Dedifferentiated amniotic fluid mesenchymal stem cell (primary cell): Measurements from ENCODE around the gene LBR.
"Not testable (repeated sequence)": the region's sequence is repeated elsewhere in the genome, so short reads cannot be mapped to it uniquely, and the experiment has no call there.

Experiments used
- DNase-seq: peaks from one replicate; pipeline ENCODE4 v3.0.0-alpha.2; 2016; ENCODE audit errors: extremely low spot score

LBR gene

DNA sequence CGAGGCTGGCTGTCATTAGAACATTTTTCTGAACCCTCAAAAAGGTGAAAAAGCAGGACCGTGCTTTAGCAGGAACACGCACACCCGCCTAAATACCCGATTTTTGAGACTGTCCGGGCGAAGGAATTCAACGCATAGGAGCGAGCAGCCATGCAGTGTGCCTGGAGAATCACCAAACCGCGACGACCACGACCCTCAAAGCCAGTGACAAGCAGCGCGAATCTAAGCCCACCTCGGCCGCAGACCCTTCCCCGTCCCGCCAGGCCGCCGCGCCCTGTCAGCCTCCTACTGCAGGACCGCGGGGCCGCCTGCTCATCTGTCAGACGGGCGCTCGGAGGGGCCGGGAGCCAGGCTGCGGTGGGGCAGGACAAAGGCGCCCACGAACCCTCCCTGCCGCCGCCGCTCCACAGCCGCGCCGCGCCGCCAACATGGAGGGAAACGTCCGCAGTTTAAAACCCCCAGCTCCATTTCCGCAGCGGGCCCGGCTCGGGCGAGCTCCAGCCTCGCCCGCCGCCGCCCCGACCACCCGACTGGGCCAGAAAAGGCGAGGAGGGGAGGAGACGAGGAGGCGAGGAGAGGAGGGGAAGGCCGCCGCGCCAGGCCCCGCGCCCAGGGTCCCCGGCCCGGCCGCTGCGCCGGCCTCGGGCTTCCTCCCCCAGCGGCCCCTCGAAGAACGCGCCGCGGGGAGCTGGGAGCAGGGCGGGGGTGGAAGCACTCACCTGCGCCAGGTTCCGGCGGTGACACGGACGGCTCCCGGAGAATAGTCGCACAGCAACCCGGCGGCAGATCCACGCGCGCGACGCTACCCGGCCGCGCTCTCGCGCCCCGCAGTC, at the start of gene LBR:
TSS of gene LBR (minus strand) at position 804 of the 833 bp plus-strand sequence. CDS start 3,963 bp downstream, outside the sequence.
- peak; percentile 20 for DNase-seq

DNA sequence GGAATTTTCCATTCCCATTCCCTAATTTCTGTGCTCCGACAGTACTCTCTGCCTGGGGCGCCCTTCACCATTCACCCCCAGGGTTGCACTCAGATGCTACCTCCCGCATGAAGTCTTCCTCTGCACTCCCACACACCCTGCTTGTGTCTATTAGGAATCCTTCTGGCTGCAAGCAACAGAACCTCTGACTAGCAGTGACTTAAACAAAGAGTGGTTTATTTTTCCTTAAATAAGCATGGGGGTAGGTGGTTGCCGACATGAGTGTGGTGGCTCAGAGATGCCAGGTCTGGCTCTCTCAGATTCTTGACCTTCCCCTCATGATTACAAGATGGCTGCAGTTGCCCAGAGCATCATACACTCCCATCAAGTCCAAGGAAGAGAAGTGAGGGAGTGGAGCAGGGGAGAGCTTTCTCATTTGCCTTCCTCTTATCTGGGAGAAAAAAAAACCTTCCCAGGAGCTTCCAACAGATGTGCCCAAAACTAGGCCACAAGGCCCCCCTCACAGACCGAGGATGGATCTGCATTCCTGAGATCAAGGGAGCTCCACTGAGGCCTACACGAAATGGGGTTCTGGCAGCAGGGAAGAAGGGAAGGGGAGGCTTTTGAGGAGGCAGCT, 49.6 kb upstream of the LBR start:
- no peak for DNase-seq

DNA sequence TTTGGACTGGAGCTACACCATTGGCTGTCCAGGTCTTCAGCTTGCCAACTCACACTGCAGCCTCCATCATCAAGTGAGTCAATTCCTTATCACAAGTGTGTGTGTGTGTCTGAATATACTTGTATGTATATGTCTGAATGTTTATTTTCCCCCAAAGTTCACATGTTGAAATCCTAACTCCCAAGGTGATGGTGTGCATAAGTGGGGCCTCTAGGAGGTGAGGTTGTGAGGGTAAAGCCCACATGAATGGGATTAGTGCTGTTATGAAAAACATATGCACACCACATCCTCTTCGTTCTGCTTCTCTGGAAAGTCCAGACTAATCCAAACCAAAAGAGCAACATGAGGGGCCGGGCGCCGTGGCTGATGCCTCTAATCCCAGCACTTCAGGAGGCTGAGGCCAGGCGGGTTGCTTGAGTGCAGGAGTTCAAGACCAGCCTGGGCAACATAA, 48.7 kb upstream of the LBR start:
- no peak for DNase-seq

DNA sequence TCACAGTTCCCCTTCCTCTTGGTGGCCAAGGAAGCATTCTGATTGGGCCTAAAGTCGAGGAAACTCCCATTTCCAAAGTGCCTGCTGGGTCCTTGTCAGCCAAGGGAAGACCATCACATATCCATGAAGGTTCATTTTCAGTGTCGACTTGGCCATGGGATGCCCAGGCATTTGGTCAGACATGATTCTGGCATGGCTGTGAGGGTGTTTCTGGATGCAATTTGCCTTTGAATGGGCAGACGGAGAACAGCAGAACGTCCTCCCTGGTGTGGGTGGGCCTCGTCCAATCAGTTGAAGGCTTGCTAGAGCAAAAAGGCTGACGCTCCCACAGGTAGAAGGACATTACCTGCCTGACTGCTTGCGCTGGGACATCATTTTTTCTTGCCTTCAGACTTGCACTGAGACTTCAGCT, 48.3 kb upstream of the LBR start:
- no peak for DNase-seq

DNA sequence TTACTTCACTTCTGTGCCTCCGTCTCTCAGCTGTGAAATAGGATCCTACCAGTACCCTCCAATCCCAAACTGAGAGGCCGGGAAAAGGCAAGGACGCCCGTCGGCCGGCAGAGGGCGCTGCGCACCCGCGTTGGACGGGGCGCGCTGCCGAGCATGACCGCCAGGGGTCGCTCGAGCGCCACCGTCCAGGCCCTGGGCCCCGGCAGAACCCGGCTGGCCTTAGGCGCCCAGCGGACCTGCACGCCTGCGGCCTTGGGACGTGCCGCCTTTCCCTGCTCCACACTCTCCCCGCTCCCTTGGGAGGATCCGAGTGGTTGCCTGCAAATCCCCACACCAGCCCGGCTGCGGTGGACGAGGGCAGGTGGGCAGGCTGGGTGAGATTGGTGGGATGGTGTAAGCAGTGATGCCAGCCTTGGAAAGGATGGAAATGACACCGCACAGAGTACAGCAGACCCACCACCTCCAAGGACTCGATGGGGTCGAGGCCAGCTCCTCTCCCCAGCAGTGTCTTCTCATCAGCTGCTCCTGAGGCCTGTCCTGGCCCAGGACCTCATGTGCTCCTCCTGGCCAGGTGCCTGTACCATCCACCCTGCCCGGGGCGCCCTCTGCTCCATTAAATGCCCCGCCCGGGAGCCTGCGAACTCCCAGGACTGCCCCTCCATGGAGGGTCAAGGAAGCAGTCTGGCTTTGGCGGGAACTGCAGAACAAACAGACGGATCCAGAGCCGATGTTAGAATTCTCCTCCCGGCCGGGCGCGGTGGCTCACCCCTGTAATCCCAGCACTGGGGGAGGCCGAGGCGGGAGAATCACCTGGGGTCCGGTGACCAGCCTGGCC, 47.4 kb upstream of the LBR start:
- peak; percentile 45 for DNase-seq

DNA sequence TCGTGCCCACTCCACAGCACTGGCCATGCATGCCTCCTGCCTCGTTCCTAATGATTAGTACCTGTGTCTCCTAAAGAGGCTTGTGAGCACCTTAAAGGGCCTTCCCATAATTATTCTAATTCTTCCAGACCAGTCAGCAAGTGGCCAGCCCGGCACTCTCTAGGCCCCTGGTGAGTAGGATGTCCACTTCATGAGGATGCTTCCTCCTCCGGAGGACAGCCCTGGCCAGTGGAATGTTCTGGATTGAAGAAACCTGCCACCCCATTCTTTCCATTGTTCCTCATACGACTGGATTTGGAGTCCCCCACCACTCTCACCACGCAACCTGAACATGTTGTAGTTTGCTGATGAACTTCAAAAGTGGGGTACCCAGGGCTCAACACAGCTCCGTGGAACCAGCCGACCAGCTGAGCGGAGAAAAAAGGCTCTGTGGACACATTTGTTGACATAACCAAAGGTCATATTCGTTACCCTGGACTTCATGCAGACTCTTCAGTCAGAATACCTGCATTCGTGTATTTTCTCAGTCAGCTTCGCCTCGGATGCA, 46.7 kb upstream of the LBR start:
- no peak for DNase-seq

DNA sequence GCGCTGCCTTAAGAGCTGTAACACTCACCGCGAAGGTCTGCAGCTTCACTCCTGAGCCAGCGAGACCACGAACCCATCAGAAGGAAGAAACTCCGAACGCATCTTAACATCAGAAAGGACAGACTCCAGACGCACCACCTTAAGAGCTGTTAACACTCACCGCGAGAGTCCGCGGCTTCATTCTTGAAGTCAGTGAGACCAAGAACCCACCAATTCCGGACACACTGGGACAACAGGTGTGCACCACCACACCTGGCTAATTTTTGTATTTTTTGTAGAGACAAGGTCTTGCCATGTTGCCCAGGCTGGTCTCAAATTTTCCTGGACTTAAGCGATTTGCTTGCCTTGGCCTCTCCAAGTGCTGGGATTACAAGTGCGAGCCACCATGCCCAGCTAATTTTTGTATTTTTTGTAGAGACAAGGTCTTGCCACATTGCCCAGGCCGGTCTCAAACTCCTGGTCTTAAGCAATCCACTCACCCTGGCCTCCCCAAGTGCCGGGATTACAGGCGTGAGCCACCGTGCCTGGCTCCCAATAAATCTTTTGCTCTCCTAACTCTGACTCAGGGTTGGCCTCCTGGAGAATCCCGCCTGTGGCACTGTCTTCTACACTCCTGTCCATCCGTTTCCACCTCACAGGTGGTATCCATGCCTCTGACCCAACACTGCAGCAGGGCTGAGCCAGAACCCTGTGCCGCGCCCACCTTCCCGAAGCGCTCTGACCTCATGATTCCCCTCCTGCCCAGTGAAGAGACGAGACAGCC, 46.0 kb upstream of the LBR start:
- DNase-seq: not testable (repeated sequence)

DNA sequence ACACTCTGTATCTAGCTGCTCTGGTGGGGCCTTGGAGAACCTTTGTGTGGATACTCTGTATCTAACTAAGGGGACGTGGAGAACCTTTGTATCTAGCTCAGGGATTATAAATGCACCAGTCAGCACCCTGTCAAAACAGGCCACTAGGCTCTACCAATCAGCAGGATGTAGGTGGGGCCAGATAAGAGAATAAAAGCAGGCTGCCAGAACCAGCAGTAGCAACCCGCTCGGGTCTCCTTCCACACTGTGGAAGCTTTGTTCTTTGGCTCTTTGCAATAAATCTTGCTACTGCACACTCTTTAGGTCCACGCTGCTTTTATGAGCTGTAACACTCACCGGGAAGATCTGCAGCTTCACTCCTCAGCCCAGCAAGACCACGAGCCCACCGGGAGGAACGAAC, 45.4 kb upstream of the LBR start:
- DNase-seq: not testable (repeated sequence)

DNA sequence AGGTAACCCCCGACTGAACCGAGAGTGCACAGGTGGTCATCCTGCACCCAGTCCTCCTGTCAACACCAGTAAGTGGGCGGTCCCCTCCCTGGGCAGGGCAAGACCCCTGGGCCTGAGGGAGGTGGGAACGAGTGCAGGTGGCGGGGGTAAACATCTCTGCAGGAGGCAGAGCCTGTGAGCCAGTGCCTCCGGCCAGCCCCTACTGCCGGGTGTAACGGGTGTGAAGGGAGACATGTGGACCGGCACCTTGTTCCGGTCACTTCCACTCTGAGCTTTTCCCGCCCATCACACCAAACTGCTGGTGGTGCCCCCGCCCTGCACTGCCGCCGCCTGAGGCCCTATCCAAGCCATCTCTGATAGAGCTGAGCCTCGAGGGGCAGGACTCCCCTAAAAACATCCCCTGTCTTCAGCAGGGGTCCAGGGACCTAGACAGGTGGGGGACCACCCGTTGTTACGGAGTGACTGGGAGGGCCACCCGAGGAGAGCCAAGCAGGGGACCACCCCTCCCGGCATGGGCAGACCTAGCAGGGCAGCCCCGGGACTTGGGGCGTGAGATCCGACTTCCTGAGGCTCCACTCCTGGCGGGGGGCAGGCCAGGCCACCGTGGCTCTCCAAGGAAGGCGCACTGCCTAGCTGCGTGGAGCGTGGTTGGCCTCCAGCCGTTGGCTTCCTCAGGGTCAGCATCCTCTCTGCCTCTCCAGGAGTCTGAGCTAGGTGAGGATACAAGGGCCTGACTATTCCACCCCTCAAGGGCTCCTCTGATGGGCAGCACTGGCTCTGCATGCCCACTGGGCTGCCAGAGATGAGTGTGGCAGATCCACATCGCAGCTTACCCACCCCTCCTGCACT, 43.8 kb upstream of the LBR start:
- no peak for DNase-seq

DNA sequence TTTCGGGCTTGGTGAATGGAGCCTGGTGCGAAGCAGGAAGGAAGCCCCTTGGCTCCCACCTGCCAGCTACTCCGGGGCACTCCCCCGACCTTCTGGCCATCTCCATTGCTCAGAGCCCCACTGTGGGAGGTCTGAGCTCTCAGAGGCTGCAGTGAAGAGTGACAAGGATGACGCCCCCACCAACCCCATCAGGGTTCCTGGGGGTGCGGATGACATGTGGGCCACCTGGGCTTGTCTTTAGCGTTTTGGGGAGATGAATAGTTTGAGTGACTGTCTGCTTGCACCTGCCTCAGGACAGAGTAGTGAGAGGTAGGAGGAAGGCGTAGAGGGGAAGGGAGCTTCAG, 43.2 kb upstream of the LBR start:
- no peak for DNase-seq

DNA sequence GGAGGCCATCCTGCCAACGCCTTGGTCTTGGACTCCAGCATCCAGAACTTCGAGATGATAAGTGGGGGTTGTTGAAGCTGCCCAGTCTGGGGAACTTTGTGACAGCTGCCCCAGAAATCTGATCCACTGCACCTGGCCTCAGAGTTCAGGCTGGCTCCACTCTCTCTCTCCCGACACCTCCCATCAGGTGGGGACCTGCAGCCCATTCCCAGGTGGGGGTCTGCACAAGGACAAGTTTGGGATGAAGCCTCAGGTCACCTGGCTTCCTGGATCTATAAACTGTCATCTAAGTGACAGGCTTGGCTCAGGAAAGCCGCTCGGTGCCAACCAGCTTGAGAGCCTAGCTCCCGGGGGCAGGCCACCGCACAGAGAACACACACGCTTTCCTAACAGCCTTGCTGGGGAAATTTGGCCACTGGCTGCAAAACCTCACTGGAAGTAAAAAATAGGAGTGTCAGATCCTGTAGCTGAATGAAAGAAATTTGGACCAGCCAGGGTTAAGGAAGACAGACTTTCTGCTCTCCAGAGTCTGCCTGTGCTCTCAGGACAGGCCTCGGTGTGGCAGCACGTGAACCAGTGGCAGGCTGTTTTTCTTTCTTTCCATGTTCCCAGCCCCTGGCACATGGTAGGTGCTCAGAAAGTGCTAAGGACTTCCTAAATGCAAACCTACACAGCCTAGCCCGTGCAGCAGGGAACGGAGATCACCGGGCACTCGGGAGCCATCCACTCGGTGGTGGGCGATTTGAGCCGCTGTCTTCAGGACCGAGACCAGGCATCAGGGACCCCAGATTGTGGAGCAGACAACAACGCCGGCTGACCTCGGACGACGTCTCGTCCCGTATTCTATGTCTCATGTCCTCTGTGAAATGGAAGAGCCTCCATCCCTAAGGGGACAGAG, 42.6 kb upstream of the LBR start:
- DNase-seq: no peak

DNA sequence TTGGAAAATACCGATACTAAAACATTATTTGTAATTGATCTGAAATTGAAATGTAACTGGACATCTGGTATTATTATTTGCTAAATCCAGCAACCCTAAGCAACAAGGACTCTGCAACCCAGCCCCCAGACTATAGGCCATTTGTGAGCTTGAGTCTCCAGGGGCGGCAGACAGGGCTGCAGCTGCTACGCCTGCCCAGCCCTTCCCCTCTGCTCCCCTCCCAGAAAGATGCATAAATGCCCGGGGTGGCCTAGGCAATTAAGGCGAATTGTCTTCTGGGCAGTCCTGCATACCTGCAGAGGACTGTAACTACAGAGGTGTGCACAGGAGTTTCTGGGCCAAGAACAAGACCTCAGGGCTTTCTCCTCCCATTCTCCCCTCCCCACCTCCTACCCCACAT, 41.2 kb upstream of the LBR start:
- DNase-seq: no peak

DNA sequence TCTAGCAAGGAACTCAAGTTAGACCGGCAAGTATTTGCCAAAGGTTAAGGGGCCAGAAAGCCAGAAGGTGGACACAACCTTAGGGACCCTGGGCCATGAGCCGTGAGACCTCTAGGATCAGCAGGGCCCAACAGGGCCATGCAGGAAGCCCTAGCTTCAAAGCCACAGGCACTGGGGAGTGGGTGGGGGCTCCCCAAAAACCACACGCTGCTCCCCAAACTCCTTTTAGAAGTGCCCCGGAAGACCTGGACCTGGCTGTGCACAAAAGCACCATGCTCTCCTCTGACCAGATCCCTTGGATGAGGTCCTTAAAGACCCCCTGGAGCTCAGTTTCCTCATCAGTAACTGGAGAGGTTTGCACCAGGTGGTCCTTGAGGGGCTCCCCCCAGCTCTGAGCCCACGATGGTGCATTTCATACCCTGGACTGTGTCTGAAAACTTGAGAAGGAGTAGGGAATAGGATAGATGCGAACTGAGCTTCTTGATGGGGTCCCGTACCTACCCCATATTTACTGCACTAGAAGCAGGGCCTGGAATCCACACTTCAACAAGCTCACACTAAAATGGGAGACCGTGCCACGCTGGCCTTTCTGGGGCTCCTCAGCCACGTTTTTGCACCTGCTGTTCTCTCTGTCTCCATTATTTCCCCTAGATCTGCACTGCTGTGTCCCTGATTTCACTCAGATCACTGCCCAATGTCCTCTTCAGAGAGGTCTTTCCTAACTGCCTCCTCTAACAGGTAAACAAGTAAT, 40.6 kb upstream of the LBR start:
- no peak for DNase-seq

DNA sequence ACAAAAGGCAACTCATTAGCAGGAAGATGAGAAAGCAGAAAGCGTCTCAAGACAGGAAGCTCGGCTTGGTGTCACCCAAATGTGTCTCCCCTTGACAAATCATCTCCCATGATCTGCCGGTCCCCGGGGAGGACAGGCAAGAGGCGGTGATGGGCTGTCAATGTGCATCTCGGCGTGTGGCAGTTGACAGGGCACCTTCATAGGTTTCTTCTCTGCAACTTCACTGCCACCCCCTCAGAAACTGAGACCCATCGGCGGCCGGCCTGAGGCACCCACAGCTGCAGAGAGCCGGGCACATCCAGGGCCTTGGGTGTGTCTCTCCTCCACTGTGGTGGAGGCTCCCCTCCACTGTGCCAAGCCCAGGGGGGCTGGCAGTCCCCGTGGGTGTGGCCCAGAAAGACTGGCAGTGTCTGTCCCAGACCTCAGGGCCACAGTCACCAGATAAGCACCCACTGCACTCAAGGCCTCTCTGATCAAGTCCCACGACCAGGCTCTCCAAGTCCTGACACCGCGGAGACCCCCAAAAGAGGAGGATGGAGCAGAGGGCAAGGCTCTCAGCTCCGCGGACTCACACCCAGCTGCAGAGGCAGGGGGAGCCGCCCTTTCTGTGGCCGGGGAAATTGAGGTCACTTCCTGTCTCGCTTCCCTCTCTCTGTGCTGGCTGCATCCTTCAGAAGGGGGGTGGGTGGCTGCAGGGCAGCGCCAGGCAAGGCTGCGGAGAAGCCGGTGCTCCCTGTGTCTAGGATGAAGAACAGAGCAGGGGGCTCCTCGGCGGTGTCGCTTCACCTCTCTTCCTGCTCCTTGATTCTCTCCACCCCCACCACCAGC, 39.6 kb upstream of the LBR start:
- DNase-seq: no peak

DNA sequence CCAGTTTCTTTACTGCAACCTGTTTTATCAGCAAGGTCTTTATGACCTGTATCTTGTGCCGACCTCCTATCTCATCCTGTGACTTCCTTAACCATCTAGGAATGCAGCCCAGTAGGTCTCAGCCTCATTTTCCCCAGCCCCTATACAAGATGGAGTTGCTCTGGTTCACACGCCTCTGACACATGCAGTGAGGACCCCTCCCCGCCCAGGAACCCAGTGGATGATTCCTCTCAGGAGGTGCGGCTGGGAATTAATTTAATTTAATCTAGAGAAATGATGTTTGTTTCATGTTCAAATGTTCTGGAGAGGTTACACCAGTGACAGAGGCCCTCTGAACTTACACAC, 39.0 kb upstream of the LBR start:
- DNase-seq: no peak

DNA sequence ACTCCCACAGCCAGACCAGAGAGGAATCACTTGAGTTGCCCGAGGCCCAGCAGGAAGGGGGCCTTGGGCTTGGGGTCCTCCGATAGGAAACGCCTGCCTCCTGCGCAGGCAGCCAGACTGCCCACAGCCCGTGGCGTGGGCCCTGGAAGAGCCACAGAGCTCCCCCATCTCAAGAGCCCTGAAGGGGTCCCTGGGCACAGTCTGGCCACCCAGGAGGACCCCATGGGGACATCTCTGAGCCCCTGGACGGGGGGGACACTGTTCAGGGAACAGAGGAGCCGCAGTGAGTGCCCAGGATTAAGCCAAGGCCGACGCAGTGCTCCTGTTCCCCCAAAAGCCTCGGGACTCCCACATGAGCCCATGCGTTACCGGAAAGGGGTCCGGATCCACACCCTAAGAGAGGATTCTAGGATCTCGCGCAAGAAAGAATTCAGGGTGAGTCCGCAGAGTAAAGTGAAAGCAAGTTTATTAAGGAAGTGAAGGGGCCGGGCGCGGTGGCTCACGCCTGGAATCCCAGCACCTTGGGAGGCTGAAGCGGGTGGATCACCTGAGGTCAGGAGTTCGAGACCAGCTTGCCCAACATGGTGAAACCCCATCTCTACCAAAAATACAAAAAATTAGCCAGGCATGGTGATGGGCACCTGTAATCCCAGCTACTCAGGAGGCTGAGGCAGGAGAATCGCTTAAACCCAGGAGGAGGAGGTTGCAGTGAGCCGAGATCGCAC, 38.1 kb upstream of the LBR start:
- DNase-seq: no peak
